H1 (cell line): ENCODE results near the gene MCEE. TPM values are rescaled to one million over a fixed set of nuclear protein-coding genes. Genes with fewer than 3 reads are reported as not detected.

Experiments
- CTCF ChIA-PET: fragments of 300-600 bp; sonication (Branson Sonifier 250); formaldehyde crosslinking; loops from one replicate; lab custom pipeline; 2021; ENCODE audit not compliant: partially characterized antibody; lab: Charles Lee
- POLR2A ChIA-PET: fragments of 300-600 bp; sonication (Branson Sonifier 250); formaldehyde crosslinking; loops from one replicate; lab custom pipeline; 2021; ENCODE audit warnings: inconsistent platforms; ENCODE audit not compliant: partially characterized antibody; lab: Charles Lee
- DNase-seq, 2 experiments: peaks; one replicate each; pipeline versions ENCODE4 v3.0.0 to v3.0.0-alpha.2; 2010 to 2022; ENCODE audit warnings: low spot score in 2 of 2, low read depth in 1 of 2, mixed read lengths in 1 of 2
- FAIRE-seq: peaks from 2 replicates; lab custom pipeline; 2011; peaks lifted over from hg19 to GRCh38; lab: Jason Lieb, UNC
- H2AFZ ChIP-seq: 2 replicates; pipeline ENCODE4 v1.8.1; 2012; ENCODE audit warnings: low read length, inconsistent platforms
- H2AK5ac ChIP-seq: 2 replicates; pipeline ENCODE4 v1.6.1; 2013; ENCODE audit warnings: low read depth, low read length
- H2BK120ac ChIP-seq: replicated peaks from 2 replicates; pipeline ENCODE3; 2013; ENCODE audit warnings: low read depth, low read length, inconsistent platforms
- H2BK12ac ChIP-seq: 2 replicates; pipeline ENCODE4 v1.6.1; 2013; ENCODE audit warnings: low read depth, low read length
- H2BK15ac ChIP-seq: 2 replicates; pipeline ENCODE4 v1.6.1; 2013; ENCODE audit warnings: low read length
- H2BK20ac ChIP-seq: 2 replicates; pipeline ENCODE4 v1.6.1; 2013; ENCODE audit warnings: low read length
- H2BK5ac ChIP-seq: 2 replicates; pipeline ENCODE4 v1.6.1; 2013; ENCODE audit warnings: low read depth, low read length
- H3K14ac ChIP-seq: 2 replicates; pipeline ENCODE4 v1.6.1; 2013; ENCODE audit warnings: inconsistent platforms; ENCODE audit not compliant: insufficient read length
- H3K18ac ChIP-seq: 2 replicates; pipeline ENCODE4 v1.6.1; 2013; ENCODE audit warnings: low read length; ENCODE audit errors: extremely low read depth
- H3K23ac ChIP-seq: 2 replicates; pipeline ENCODE4 v1.6.1; 2013; ENCODE audit warnings: inconsistent platforms; ENCODE audit not compliant: insufficient read length
- H3K23me2 ChIP-seq: 2 replicates; pipeline ENCODE4 v1.6.1; 2013; ENCODE audit warnings: low read depth, low read length
- H3K27ac ChIP-seq: 2 replicates; pipeline ENCODE4 v1.6.1; 2011; ENCODE audit warnings: low read depth, low read length, inconsistent platforms
- H3K27me3 ChIP-seq, 4 experiments: replicated peaks in 1 of 4; 1 replicate in 1 of 4; 2 replicates in 3 of 4; pipeline versions ENCODE4 v1.6.1 to v1.8.1; 2011 to 2013; ENCODE audit warnings: low read length in 3 of 4, mild to moderate bottlenecking in 3 of 4, inconsistent platforms in 2 of 4, mixed read lengths in 2 of 4, moderate library complexity in 1 of 4; ENCODE audit not compliant: control insufficient read depth in 3 of 4, insufficient read depth in 3 of 4; ENCODE audit errors: extremely low read depth in 1 of 4
- H3K36me3 ChIP-seq, 4 experiments: 2 replicates each; pipeline versions ENCODE4 v1.6.1 to v1.8.1; 2011 to 2013; ENCODE audit warnings: mild to moderate bottlenecking in 4 of 4, low read length in 3 of 4, moderate library complexity in 2 of 4, control low read depth in 1 of 4, inconsistent platforms in 1 of 4; ENCODE audit not compliant: insufficient read depth in 4 of 4, control insufficient read depth in 2 of 4
- H3K4ac ChIP-seq: replicated peaks from 2 replicates; pipeline ENCODE3; 2013; ENCODE audit warnings: low read length, low read depth, mixed read lengths, inconsistent platforms; ENCODE audit not compliant: insufficient read length
- H3K4me1 ChIP-seq, 4 experiments: replicated peaks in 1 of 4; 1 replicate in 1 of 4; 2 replicates in 3 of 4; pipeline versions ENCODE4 v1.6.1 to v1.8.1; 2011 to 2013; ENCODE audit warnings: low read length in 3 of 4, inconsistent platforms in 2 of 4, mixed read lengths in 1 of 4; ENCODE audit not compliant: insufficient read depth in 4 of 4, control insufficient read depth in 3 of 4
- H3K4me2 ChIP-seq, 2 experiments: 2 replicates each; pipeline versions ENCODE4 v1.6.1 to v1.8.1; 2011 to 2013; ENCODE audit warnings: low read depth in 2 of 2, low read length in 2 of 2, control low read depth in 1 of 2, inconsistent platforms in 1 of 2, mild to moderate bottlenecking in 1 of 2; ENCODE audit not compliant: insufficient read depth in 1 of 2
- H3K4me3 ChIP-seq, 4 experiments: fragments of 200-600, 300-600 bp in 1 of 4; sonication (generic), shearing (Covaris generic), sonication (Bioruptor Twin) in 1 of 4; 2 replicates each; pipeline versions ENCODE4 v1.5.1 to v1.8.1; 2011 to 2016; ENCODE audit warnings: low read length in 4 of 4, low read depth in 3 of 4, control low read depth in 2 of 4, inconsistent platforms in 2 of 4, mild to moderate bottlenecking in 2 of 4, mixed read lengths in 1 of 4, moderate library complexity in 1 of 4; ENCODE audit not compliant: insufficient read depth in 2 of 4; ENCODE audit errors: extremely low read depth in 1 of 4
- H3K56ac ChIP-seq: replicated peaks from 2 replicates; pipeline ENCODE3; 2013; ENCODE audit warnings: low read depth, mild to moderate bottlenecking, mixed read lengths, low read length, inconsistent platforms; ENCODE audit not compliant: insufficient read length
- H3K79me1 ChIP-seq: 2 replicates; pipeline ENCODE4 v1.6.1; 2013; ENCODE audit warnings: low read depth, low read length, control low read depth
- H3K79me2 ChIP-seq, 2 experiments: 2 replicates each; pipeline versions ENCODE4 v1.6.1 to v1.8.1; 2012 to 2013; ENCODE audit warnings: low read length in 2 of 2, mild to moderate bottlenecking in 2 of 2, inconsistent platforms in 1 of 2; ENCODE audit not compliant: insufficient read depth in 2 of 2, control insufficient read depth in 1 of 2
- H3K9ac ChIP-seq, 4 experiments: replicated peaks in 1 of 4; 1 replicate in 1 of 4; 2 replicates in 3 of 4; pipeline versions ENCODE4 v1.6.1 to v1.8.1; 2011 to 2013; ENCODE audit warnings: low read depth in 3 of 4, low read length in 3 of 4, control low read depth in 2 of 4, mild to moderate bottlenecking in 2 of 4, moderate library complexity in 2 of 4, inconsistent platforms in 1 of 4; ENCODE audit errors: extremely low read depth in 1 of 4
- H3K9me3 ChIP-seq, 2 experiments: 2 replicates each; pipeline versions ENCODE4 v1.6.1 to v1.8.1; 2012 to 2013; ENCODE audit warnings: mild to moderate bottlenecking in 2 of 2, moderate library complexity in 2 of 2, control low read depth in 1 of 2, inconsistent platforms in 1 of 2, low read depth in 1 of 2, low read length in 1 of 2, mixed read lengths in 1 of 2; ENCODE audit not compliant: insufficient read depth in 2 of 2
- H4K20me1 ChIP-seq, 2 experiments: replicated peaks in 1 of 2; 2 replicates each; pipeline versions ENCODE3 to v1.8.1; 2011 to 2013; ENCODE audit warnings: inconsistent platforms in 2 of 2, low read length in 2 of 2, mild to moderate bottlenecking in 1 of 2; ENCODE audit not compliant: insufficient read depth in 2 of 2, control insufficient read depth in 1 of 2
- H4K5ac ChIP-seq: 2 replicates; pipeline ENCODE4 v1.6.1; 2013; ENCODE audit warnings: low read length, low read depth, mixed read lengths, inconsistent platforms; ENCODE audit not compliant: insufficient read length
- H4K8ac ChIP-seq: 2 replicates; pipeline ENCODE4 v1.8.0; 2013; ENCODE audit warnings: mild to moderate bottlenecking, moderate library complexity, low read length, inconsistent platforms; ENCODE audit not compliant: insufficient read depth; ENCODE audit errors: extremely low read depth
- H4K91ac ChIP-seq: replicated peaks from 2 replicates; pipeline ENCODE3; 2013; ENCODE audit warnings: low read length, mixed read lengths, inconsistent platforms; ENCODE audit not compliant: insufficient read length
- GABPA ChIP-seq: IDR thresholded peaks from 2 replicates; pipeline ENCODE4 v1.6.1; 2011; ENCODE audit warnings: mild to moderate bottlenecking, low read length, moderate library complexity, borderline replicate concordance; ENCODE audit not compliant: insufficient read depth
- HDAC2 ChIP-seq, 2 experiments: fragments of 300-600 bp in 1 of 2; sonication (generic) in 1 of 2; IDR thresholded peaks; 2 replicates each; pipeline ENCODE4 v1.6.1; 2011 to 2012; ENCODE audit warnings: low read depth in 2 of 2, low read length in 2 of 2, mild to moderate bottlenecking in 2 of 2, moderate library complexity in 2 of 2, borderline replicate concordance in 1 of 2, inconsistent platforms in 1 of 2
- KDM4A ChIP-seq: IDR thresholded peaks from one replicate; pipeline ENCODE4 v1.7.1; 2012; ENCODE audit warnings: low read depth, mild to moderate bottlenecking, moderate library complexity, low read length, inconsistent platforms; ENCODE audit not compliant: severe bottlenecking
- KDM5A ChIP-seq: fragments of 200-600 bp; IDR thresholded peaks from 2 replicates; pipeline ENCODE4 v1.7.1; 2012; ENCODE audit warnings: mild to moderate bottlenecking, low read length, inconsistent platforms, mixed read lengths
- RFX5 ChIP-seq: IDR thresholded peaks from 2 replicates; pipeline ENCODE4 v1.6.1; 2011; ENCODE audit warnings: low read depth, low read length, improper control_type of control experiment, borderline replicate concordance
- TBP ChIP-seq: IDR thresholded peaks from 2 replicates; pipeline ENCODE4 v1.6.1; 2011; ENCODE audit warnings: low read depth, low read length, improper control_type of control experiment
- USF2 ChIP-seq: IDR thresholded peaks from 2 replicates; pipeline ENCODE4 v1.6.1; 2011; ENCODE audit warnings: low read length, improper control_type of control experiment
- WGBS, 2 experiments: shearing (Covaris generic) in 1 of 2; methylation state at CpG; one replicate each; pipeline versions ENCODE4 v1.1.6 to v1.1.7; 2013 to 2015; ENCODE audit warnings: low lambda C conversion rate in 2 of 2, mixed read lengths in 2 of 2, inconsistent platforms in 1 of 2, low coverage in 1 of 2, missing lambda C conversion rate in 1 of 2; ENCODE audit not compliant: insufficient replicate concordance in 2 of 2, insufficient coverage in 1 of 2, insufficient read length in 1 of 2; ENCODE audit errors: extremely low coverage in 1 of 2, missing lambda C conversion rate in 1 of 2; 5-methylcytosine and 5-hydroxymethylcytosine counted together
- polyA plus RNA-seq, 7 experiments: library from polyadenylated mRNA; depleted of rRNA in 3 of 7; stranded (reverse) in 5 of 7; unstranded in 2 of 7; fragments of >200 nt in 5 of 7; fragments of 200-250 nt in 2 of 7; gene quantifications; 1 replicate in 5 of 7; 2 replicates in 1 of 7; 4 replicates in 1 of 7; pipeline versions ENCODE4 v1.2.1 to v1.2.3, GENCODE V29; 2011 to 2013; ENCODE audit warnings: missing spikeins in 2 of 7, mixed read lengths in 2 of 7
- total RNA-seq: library from RNA; stranded (reverse); fragmentation: NEBNext Ultra II Directional; extraction: Animal tissue kit (Norgen Biotek cat#: 25700); gene quantifications from 2 replicates; pipeline ENCODE4 v1.2.1, GENCODE V29; 2021
- TF ChIP-seq, protein P1 (sequence below): IDR thresholded peaks from 2 replicates; pipeline ENCODE4 v1.6.1; 2012; ENCODE audit warnings: inconsistent platforms

Gene MCEE
- total and polyA plus RNA-seq, 2 of the 8 experiments (the other 6 are each of a cell fraction or from before 2014, with no cell fraction given): 7.3 to 14.1 TPM

DNA sequence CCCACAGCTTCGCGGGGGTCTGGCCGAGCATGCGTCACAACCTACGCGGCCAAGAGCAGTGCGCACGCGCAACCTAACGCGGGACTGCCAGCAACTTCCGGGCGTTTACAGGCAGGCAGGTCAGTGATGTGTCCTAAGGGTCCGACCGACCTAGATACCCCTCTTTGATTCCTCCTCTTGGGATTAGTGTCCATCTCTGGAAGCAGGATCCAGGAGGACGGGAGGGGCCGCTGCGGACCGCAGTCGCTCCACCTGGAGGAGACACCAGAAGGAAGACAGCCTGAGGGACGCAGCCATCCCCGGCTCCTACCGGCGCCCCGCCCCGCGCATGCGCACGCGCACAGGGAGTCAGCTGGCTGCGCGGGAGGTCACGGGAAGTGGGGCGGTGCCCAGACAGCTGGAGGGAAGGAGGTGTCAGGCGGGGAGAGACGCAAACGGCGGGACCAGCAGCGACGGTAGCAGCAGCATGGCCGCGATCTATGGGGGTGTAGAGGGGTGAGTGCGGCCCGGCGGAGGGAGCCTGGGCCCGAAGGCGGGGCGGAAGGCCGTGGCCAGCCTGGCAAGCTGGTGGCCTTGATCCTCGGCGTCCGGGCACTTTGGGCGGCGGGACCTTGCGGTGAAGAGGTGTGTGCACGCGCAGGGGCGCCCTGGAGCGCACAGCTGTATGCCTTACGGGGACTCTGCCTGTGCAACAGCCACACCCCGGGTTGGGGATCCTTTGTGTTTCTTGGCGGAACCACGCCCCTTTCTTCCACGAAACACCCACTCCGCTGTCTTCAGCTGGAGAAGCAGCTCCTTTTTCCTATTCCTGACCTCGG, 61.6 kb downstream of the MCEE start, which contains the start of gene NAGK:
Gene NAGK (plus strand): TSS at position 431 of the 818 bp plus-strand sequence. CDS start 36 bp downstream, at position 467.
- Histone ChIP-seq H3K56ac (peak within 1 kb of the TSS; percentile 38), H2BK12ac (no peak within 1 kb of the TSS), H2BK5ac (peak within 1 kb of the TSS; percentile 37; the same call in 1 of the 2 replicates), H4K91ac (no peak within 1 kb of the TSS), H3K23me2 (peaks cover 13% of the 10 kb centered on the region), H2BK20ac (no peak within 1 kb of the TSS), H3K4me1 (peaks cover 0 to 6% (median 1%) of the 10 kb centered on the region in 4 experiments; a peak in 4 of 7 replicates), H3K14ac (no peak within 1 kb of the TSS), H3K36me3 (peaks cover under 1 to 2% (median 1%) of the 10 kb centered on the region in 4 experiments; a peak in 5 of 8 replicates), H2BK120ac (no peak within 1 kb of the TSS), H4K5ac (peak within 1 kb of the TSS; percentile 98), H3K4me2 (peak within 1 kb of the TSS; percentile 88 to 94), H3K79me2 (peaks cover 3 to 23% of the 10 kb centered on the region in 2 experiments; a peak in 3 of 4 replicates), H2AK5ac (no peak within 1 kb of the TSS), H3K18ac (peak within 1 kb of the TSS; percentile 93), H4K8ac (peak within 1 kb of the TSS; percentile 88), H3K27me3 (no peaks in the 10 kb centered on the region), H2BK15ac (no peak within 1 kb of the TSS), H3K4ac (no peak within 1 kb of the TSS), H3K9ac (peak within 1 kb of the TSS; percentile 40 to 82 (median 74)), H4K20me1 (peaks cover 0 to 2% of the 10 kb centered on the region in 2 experiments), H3K23ac (no peak within 1 kb of the TSS), H3K79me1 (peaks cover 2% of the 10 kb centered on the region; the same call in 1 of the 2 replicates), H3K9me3 (no peaks in the 10 kb centered on the region), H3K27ac (peak within 1 kb of the TSS; percentile 78), H2AFZ (peak within 1 kb of the TSS; percentile 81), H3K4me3 (peak within 1 kb of the TSS; percentile 60 to 96 (median 82))
- 1% methylated on average over 61 of the region's 66 CpGs; no CpG with 5 or more reads in 1 of the 2 experiments for WGBS, 2 experiments
- DNase-seq (peak; percentile 86 to 98), FAIRE-seq (no peak)
- POLR2A ChIA-PET: interaction anchor here (0.6 to 2.3 kb wide), 15 partner anchors 8 to 81 kb away, joined by 3 to 10 read pairs (median 4); partner anchors contain the start of genes MCEE and MPHOSPH10
- CTCF ChIA-PET: interaction anchor here (0.5 to 7.7 kb wide), 18 partner anchors 9 to 757 kb away, joined by 3 to 100 read pairs (median 4); partner anchors contain the start of genes MCEE and MPHOSPH10
- TF ChIP-seq RFX5: no peak
- peak; percentile 35; the same call in 1 of the 2 replicates for TF ChIP-seq GABPA
- peak; percentile 75 for TF ChIP-seq TBP
- peak; percentile 86 for TF ChIP-seq KDM4A
- peak; percentile 74 for TF ChIP-seq USF2
- TF ChIP-seq KDM5A: no peak; the same call in 1 of the 2 replicates
- TF ChIP-seq HDAC2 (IDR thresholded peaks at IDR 0.05; ENCODE audit: borderline replicate concordance in 1 of 2, low read depth in 2 of 2, low read length in 2 of 2): peak in 1 of 2 experiments; percentile 93; a peak in 2 of 4 replicates
- TF ChIP-seq, protein P1, sequence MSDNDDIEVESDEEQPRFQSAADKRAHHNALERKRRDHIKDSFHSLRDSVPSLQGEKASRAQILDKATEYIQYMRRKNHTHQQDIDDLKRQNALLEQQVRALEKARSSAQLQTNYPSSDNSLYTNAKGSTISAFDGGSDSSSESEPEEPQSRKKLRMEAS: peak; percentile 93
